HepG2 (cell line): ENCODE data around the gene IRF2BPL. TPM values are rescaled to one million over a fixed set of nuclear protein-coding genes. Genes with fewer than 3 reads are reported as not detected.

Experiments used
- ATAC-seq: fragments of 200-7000 bp; cut with Tn5 transposase; 3 replicates; pipeline ENCODE4 v1.9.1; 2020; ENCODE audit warnings: mild to moderate bottlenecking, moderate library complexity
- BruUV-seq: library from RNA; stranded (reverse); fragments of 400-500 nt; replicated peaks from 2 replicates; lab custom pipeline; 2021; lab: Mats Ljungman, UMichigan
- CTCF ChIA-PET: fragments of 300-600 bp; formaldehyde crosslinking; extraction: SDS; loops from one replicate; lab custom pipeline; 2021; ENCODE audit warnings: low total read pairs, inconsistent platforms, low intra/inter-chr PET ratio; lab: Yijun Ruan, JAX
- POLR2A ChIA-PET: fragments of 350-600 bp; sonication (Branson Sonifier 250); formaldehyde crosslinking; loops from one replicate; lab custom pipeline; 2020; ENCODE audit warnings: antibody characterized with exemption, inconsistent platforms; lab: Yijun Ruan, JAX
- DNase-seq: peaks from one replicate; pipeline ENCODE4 v3.0.0-alpha.2; 2015; ENCODE audit warnings: low spot score
- FAIRE-seq: peaks from 3 replicates; lab custom pipeline; 2011; peaks lifted over from hg19 to GRCh38; lab: Jason Lieb, UNC
- H2AFZ ChIP-seq: one replicate; pipeline ENCODE4 v1.6.1; 2011; ENCODE audit warnings: low read length, inconsistent platforms
- H3K27ac ChIP-seq: fragments of 300-600 bp; 3 replicates; pipeline ENCODE4 v1.8.0; 2011; ENCODE audit warnings: mixed run types, mild to moderate bottlenecking, mixed read lengths, low read length, inconsistent platforms; ENCODE audit not compliant: insufficient read depth; ENCODE audit errors: extremely low read length
- H3K27me3 ChIP-seq, 2 experiments: fragments of 200-600 bp in 1 of 2; 2 replicates in 1 of 2; 3 replicates in 1 of 2; pipeline versions ENCODE4 v1.6.0 to v1.8.0; 2011; ENCODE audit warnings: low read length in 2 of 2, mild to moderate bottlenecking in 2 of 2, moderate library complexity in 2 of 2, inconsistent platforms in 1 of 2; ENCODE audit not compliant: insufficient read depth in 2 of 2, control insufficient read depth in 1 of 2
- H3K36me3 ChIP-seq, 2 experiments: fragments of 200-600 bp in 1 of 2; replicated peaks in 1 of 2; 2 replicates in 1 of 2; 3 replicates in 1 of 2; pipeline versions ENCODE4 v1.5.1 to v1.8.0; 2011; ENCODE audit warnings: low read length in 2 of 2, inconsistent platforms in 1 of 2; ENCODE audit not compliant: insufficient read depth in 2 of 2, control insufficient read depth in 1 of 2
- H3K4me1 ChIP-seq: 2 replicates; pipeline ENCODE4 v1.5.1; 2012; ENCODE audit warnings: low read length, inconsistent platforms; ENCODE audit not compliant: insufficient read depth
- H3K4me2 ChIP-seq: 2 replicates; pipeline ENCODE4 v1.6.0; 2011; ENCODE audit warnings: low read depth, low read length, inconsistent platforms
- H3K4me3 ChIP-seq, 3 experiments: fragments of 200-600 bp in 1 of 3; sonication (generic), shearing (Covaris generic) in 1 of 3; replicated peaks in 1 of 3; 2 replicates each; pipeline ENCODE4 v1.5.1; 2011 to 2016; ENCODE audit warnings: low read length in 3 of 3, inconsistent platforms in 2 of 3, low read depth in 2 of 3, mild to moderate bottlenecking in 2 of 3, control low read depth in 1 of 3, mixed read lengths in 1 of 3; ENCODE audit not compliant: insufficient read depth in 1 of 3
- H3K79me2 ChIP-seq: one replicate; pipeline ENCODE4 v1.6.1; 2011; ENCODE audit warnings: low read length, inconsistent platforms; ENCODE audit not compliant: insufficient read depth
- H3K9ac ChIP-seq: 2 replicates; pipeline ENCODE4 v1.6.0; 2011; ENCODE audit warnings: mild to moderate bottlenecking, low read depth, low read length, inconsistent platforms; ENCODE audit not compliant: insufficient read depth
- H3K9me3 ChIP-seq: 2 replicates; pipeline ENCODE4 v1.5.1; 2012; ENCODE audit warnings: mild to moderate bottlenecking, low read length
- H4K20me1 ChIP-seq: 2 replicates; pipeline ENCODE4 v1.6.0; 2011; ENCODE audit warnings: inconsistent platforms, mild to moderate bottlenecking, low read length, moderate library complexity; ENCODE audit not compliant: insufficient read depth
- NR2F1 ChIP-seq, 2 experiments: fragments of 450-650 bp in 1 of 2; formaldehyde crosslinking in 1 of 2; IDR thresholded peaks; 2 replicates each; pipeline versions ENCODE4 v1.5.0 to v1.6.1; 2016 to 2020; ENCODE audit warnings: mild to moderate bottlenecking in 1 of 2, missing compliant biosample characterization in 1 of 2, missing genetic modification reagents in 1 of 2, moderate library complexity in 1 of 2
- PATZ1 ChIP-seq: sonication (generic); formaldehyde crosslinking; IDR thresholded peaks from 2 replicates; pipeline ENCODE4 v1.4.0; 2020; ENCODE audit warnings: missing genetic modification reagents
- RFX3 ChIP-seq: IDR thresholded peaks from 2 replicates; pipeline ENCODE4 v1.6.1; 2016; ENCODE audit warnings: missing biosample characterization, missing genetic modification reagents
- SAP130 ChIP-seq: IDR thresholded peaks from 2 replicates; pipeline ENCODE4 v1.6.1; 2016; ENCODE audit warnings: low read depth
- ZBTB33 ChIP-seq: sonication (generic); formaldehyde crosslinking; IDR thresholded peaks from 2 replicates; pipeline ENCODE4 v1.4.0; 2020; ENCODE audit warnings: missing genetic modification reagents
- ZXDC ChIP-seq: sonication (generic); formaldehyde crosslinking; IDR thresholded peaks from 2 replicates; pipeline ENCODE4 v1.5.0; 2020; ENCODE audit warnings: mild to moderate bottlenecking, missing genetic modification reagents
- WGBS: methylation state at CpG from one replicate; pipeline ENCODE4 v1.1.6; 2017; ENCODE audit warnings: low lambda C conversion rate; 5-methylcytosine and 5-hydroxymethylcytosine counted together
- in situ Hi-C: cut with HindIII; loops from 2 replicates; pipeline ENCODE4 v1.10.0; 2017; ENCODE audit warnings: low pct_unique_long_range_greater_than_20kb; ENCODE audit not compliant: extremely low pct_ligation_motif_present
- intact Hi-C: fragments of 100-400 bp; cut with micrococcal nuclease; formaldehyde crosslinking; loops from one replicate; pipeline ENCODE4 v1.10.0; 2022; ENCODE audit not compliant: unreplicated experiment
- polyA plus RNA-seq, 8 experiments: library from polyadenylated mRNA; depleted of rRNA in 3 of 8; stranded (reverse) in 7 of 8; unstranded in 1 of 8; fragments of >200 nt; fragmentation: Illumina TruSeq in 4 of 8; extraction: Trizol in 4 of 8; gene quantifications; 2 replicates each; pipeline versions ENCODE4 v1.2.1 to v1.2.3, GENCODE V29; 2011 to 2016; ENCODE audit warnings: low read depth in 4 of 8, missing spikeins in 1 of 8, mixed read lengths in 1 of 8; ENCODE audit not compliant: insufficient read depth in 1 of 8
- total RNA-seq, 5 experiments: library from RNA; depleted of rRNA; stranded (reverse); fragments of >200 nt; fragmentation: Illumina TruSeq; extraction: Trizol; gene quantifications; 2 replicates each; pipeline ENCODE4 v1.2.3, GENCODE V29; 2016; ENCODE audit warnings: low read depth in 1 of 5

Gene IRF2BPL
- total and polyA plus RNA-seq, 2 of the 13 experiments (the other 11 are each of a cell fraction or from before 2014, with no cell fraction given) = 6.6 to 8.4 TPM

- TF ChIP-seq NR2F1 (CRISPR knock-in tag; IDR thresholded peaks at IDR 0.05) (0 out of 4 replicates have a peak, but pooled peaks of 1 of the 2 experiments have one; percentile 19), RFX3 (CRISPR knock-in tag) (no peak)
These were observed 4.0 kb upstream of the IRF2BPL start (continued) for GRCh38 chr14:77032491-77032843.

- POLR2A ChIA-PET = interaction anchor here (0.7 to 1.4 kb wide), 7 partner anchors 8 to 78 kb away, joined by 3 to 5 read pairs (median 4); no protein-coding TSS in a partner anchor
These were observed 3.4 kb upstream of the IRF2BPL start for GRCh38 chr14:77031759-77032490.

More at GRCh38 chr14:77031759-77032490, 3.4 kb upstream of the IRF2BPL start:
- in situ Hi-C loops (no loop called here), intact Hi-C loops (no loop called here)
- Histone ChIP-seq H3K27ac (peak overlapping the region; percentile 64), H4K20me1 (no peaks in the 10 kb centered on the region), H3K9me3 (no peaks in the 10 kb centered on the region), H3K36me3 (no peaks in the 10 kb centered on the region), H3K4me2 (peak overlapping the region; percentile 92), H3K27me3 (no peaks in the 10 kb centered on the region), H3K9ac (no peak overlapping the region), H3K79me2 (peaks cover 9% of the 10 kb centered on the region), H3K4me1 (peaks cover 76% of the 10 kb centered on the region), H3K4me3 (no peak overlapping the region), H2AFZ (no peak overlapping the region)
- TF ChIP-seq PATZ1 (CRISPR knock-in tag) (0 out of 2 replicates have a peak, but pooled peaks have one; percentile 27), ZXDC (CRISPR knock-in tag) (no peak), ZBTB33 (CRISPR knock-in tag) (peak; percentile 94), SAP130 (CRISPR knock-in tag) (peak; percentile 19; the same call in 1 of the 2 replicates)
- WGBS = 37% methylated on average over 8 of the region's 8 CpGs
- ATAC-seq (no peak), FAIRE-seq (no peak), DNase-seq (no peak)
- no TSS peak for BruUV-seq
- CTCF ChIA-PET = no interaction called here
